Suprapubic skin (tissue), 4 donors: Measurements from ENCODE around the gene RXRA. TPM values are rescaled to one million over a fixed set of nuclear protein-coding genes. Genes with fewer than 3 reads are reported as not detected.

Source experiments
- DNase-seq, 2 donors: peaks; one replicate each; pipeline ENCODE4 v3.0.0-alpha.2; 2019; ENCODE audit warnings: low spot score in 2 of 2
- H3K27ac ChIP-seq: fragments of 200-600 bp; sonication (generic); one replicate; pipeline ENCODE4 v1.5.1; 2019
- H3K27me3 ChIP-seq: fragments of 200-600 bp; sonication (generic); one replicate; pipeline ENCODE4 v1.5.1; 2019
- H3K36me3 ChIP-seq: fragments of 200-600 bp; sonication (generic); one replicate; pipeline ENCODE4 v1.5.1; 2019
- H3K4me1 ChIP-seq: fragments of 200-600 bp; sonication (generic); one replicate; pipeline ENCODE4 v1.5.1; 2019
- H3K4me3 ChIP-seq: fragments of 200-600 bp; sonication (generic); one replicate; pipeline ENCODE4 v1.5.1; 2019; ENCODE audit warnings: mild to moderate bottlenecking
- H3K9me3 ChIP-seq: fragments of 200-600 bp; sonication (generic); one replicate; pipeline ENCODE4 v1.5.1; 2019
- CTCF ChIP-seq, 2 donors: fragments of 200-600 bp in 1 of 2; fragments of 450-650 bp in 1 of 2; sonication (generic) in 1 of 2; IDR thresholded peaks; one replicate each; pipeline ENCODE4 v1.5.1; 2016 to 2019; ENCODE audit warnings: antibody characterized with exemption in 2 of 2, mild to moderate bottlenecking in 1 of 2, moderate library complexity in 1 of 2
- EP300 ChIP-seq: sonication (generic); formaldehyde crosslinking; IDR thresholded peaks from one replicate; pipeline ENCODE4 v1.6.1; 2017; ENCODE audit warnings: antibody characterized with exemption
- POLR2A ChIP-seq, 2 donors: fragments of 450-650 bp; IDR thresholded peaks; one replicate each; pipeline ENCODE4 v1.6.1; 2017; ENCODE audit warnings: antibody characterized with exemption in 2 of 2, mild to moderate bottlenecking in 2 of 2, moderate library complexity in 2 of 2
- POLR2AphosphoS5 ChIP-seq, 3 donors: sonication (generic); formaldehyde crosslinking; IDR thresholded peaks; one replicate each; pipeline ENCODE4 v1.6.1; 2017; ENCODE audit warnings: antibody characterized with exemption in 3 of 3
- WGBS: methylation state at CpG from one replicate; pipeline ENCODE4 v1.1.5; 2018; 5-methylcytosine and 5-hydroxymethylcytosine counted together
- total RNA-seq, 4 donors: library from RNA; depleted of rRNA; stranded (reverse); fragments of >200 nt; gene quantifications; one replicate each; pipeline ENCODE4 v1.1.0, GENCODE V29; 2016

Gene RXRA
- total RNA-seq, 4 donors from 2014 or later = 165 to 240 (median 185) TPM

GRCh38 chr9:134291961-134292871, 34.0 kb upstream of the RXRA start:
- 89% methylated on average over 25 of the region's 35 CpGs for WGBS
- Histone ChIP-seq H3K4me3 (no peak overlapping the region), H3K9me3 (no peaks in the 10 kb centered on the region), H3K27me3 (no peaks in the 10 kb centered on the region), H3K36me3 (no peaks in the 10 kb centered on the region), H3K4me1 (peaks cover 32% of the 10 kb centered on the region), H3K27ac (no peak overlapping the region)
- DNase-seq = no peak
- TF ChIP-seq EP300 (no peak), POLR2A (IDR thresholded peaks at IDR 0.05) (no peak), POLR2AphosphoS5 (IDR thresholded peaks at IDR 0.05) (no peak), CTCF (IDR thresholded peaks at IDR 0.05) (no peak)

GRCh38 chr9:134293031-134293521, 33.2 kb upstream of the RXRA start:
- WGBS = 21% methylated on average over 6 of the region's 13 CpGs
- H3K36me3 ChIP-seq = no peaks in the 10 kb centered on the region
- TF ChIP-seq EP300 = no peak
- TF ChIP-seq POLR2AphosphoS5 (IDR thresholded peaks at IDR 0.05) = no peak
- TF ChIP-seq CTCF (IDR thresholded peaks at IDR 0.05) = no peak
- TF ChIP-seq POLR2A (IDR thresholded peaks at IDR 0.05) = no peak
- no peaks in the 10 kb centered on the region for H3K27me3 ChIP-seq
- H3K27ac ChIP-seq = peak overlapping the region; percentile 53
- no peak overlapping the region for H3K4me3 ChIP-seq
- no peak for DNase-seq
- H3K4me1 ChIP-seq = peaks cover 31% of the 10 kb centered on the region
- no peaks in the 10 kb centered on the region for H3K9me3 ChIP-seq

- Histone ChIP-seq H3K4me1 (peaks cover 31% of the 10 kb centered on the region), H3K4me3 (peak overlapping the region; percentile 19), H3K27ac (peak overlapping the region; percentile 53), H3K36me3 (no peaks in the 10 kb centered on the region), H3K27me3 (no peaks in the 10 kb centered on the region), H3K9me3 (no peaks in the 10 kb centered on the region)
- no peak for TF ChIP-seq CTCF (IDR thresholded peaks at IDR 0.05)
- TF ChIP-seq POLR2AphosphoS5 (IDR thresholded peaks at IDR 0.05) = no peak
- no peak for TF ChIP-seq EP300
- TF ChIP-seq POLR2A (IDR thresholded peaks at IDR 0.05) = no peak
- WGBS = 15% methylated on average over 18 of the region's 24 CpGs
- DNase-seq = no peak
Observed at GRCh38 chr9:134293611-134294152, 32.6 kb upstream of the RXRA start.

- DNase-seq = no peak
- Histone ChIP-seq H3K9me3 (no peaks in the 10 kb centered on the region), H3K4me1 (peaks cover 34% of the 10 kb centered on the region), H3K36me3 (no peaks in the 10 kb centered on the region), H3K27me3 (no peaks in the 10 kb centered on the region), H3K4me3 (peak overlapping the region; percentile 19), H3K27ac (peak overlapping the region; percentile 53)
- 64% methylated on average over 12 of the region's 45 CpGs for WGBS
- no peak for TF ChIP-seq POLR2AphosphoS5 (IDR thresholded peaks at IDR 0.05)
- TF ChIP-seq EP300 = no peak
- no peak for TF ChIP-seq CTCF (IDR thresholded peaks at IDR 0.05)
- TF ChIP-seq POLR2A (IDR thresholded peaks at IDR 0.05) = no peak
Observed at GRCh38 chr9:134294153-134295071, 31.8 kb upstream of the RXRA start.
